ENCODE results near the gene CLEC10A. TPM values are rescaled to one million over a fixed set of nuclear protein-coding genes. Genes with fewer than 3 reads are reported as not detected.
"Not testable (repeated sequence)": the region's sequence is repeated elsewhere in the genome, so short reads cannot be mapped to it uniquely, and the experiment has no call there.

CLEC10A gene
- polyA plus RNA-seq (2012; ENCODE audit: low read depth, missing spikeins), result not detected

- no peak for FAIRE-seq
- no peak for TF ChIP-seq POU2F2 (IDR thresholded peaks at IDR 0.05; ENCODE audit: low read depth, low read length)
- DNase-seq (ENCODE audit: insufficient read length, low spot score), result no peak
These were observed at the start of gene CLEC10A for GRCh38 chr17:7079581-7080455. Gene CLEC10A, minus strand, starts transcription at chr17:7080251. Its CDS starts 1,439 bp downstream, at chr17:7078812.

GRCh38 chr17:7129311-7129710 lies 49.3 kb upstream of the CLEC10A start:
- FAIRE-seq, result no peak
- TF ChIP-seq POLR2AphosphoS5 (IDR thresholded peaks at IDR 0.05; ENCODE audit: low read depth, low read length) (no peak), POU2F2 (IDR thresholded peaks at IDR 0.05; ENCODE audit: low read depth, low read length) (no peak), SPI1 (IDR thresholded peaks at IDR 0.05; ENCODE audit: low read depth, low read length) (no peak), POLR2A (IDR thresholded peaks at IDR 0.05; ENCODE audit: low read depth, low read length) (no peak), TAF1 (IDR thresholded peaks at IDR 0.05; ENCODE audit: low read depth, low read length) (no peak), PAX5 (IDR thresholded peaks at IDR 0.05; ENCODE audit: insufficient read depth, low read length, severe bottlenecking) (no peak)
- no peak for DNase-seq (ENCODE audit: insufficient read length, low spot score)

- no peak for DNase-seq (ENCODE audit: insufficient read length, low spot score)
- no peak for TF ChIP-seq SPI1 (IDR thresholded peaks at IDR 0.05; ENCODE audit: low read depth, low read length)
- no peak for TF ChIP-seq POLR2A (IDR thresholded peaks at IDR 0.05; ENCODE audit: low read depth, low read length)
- no peak for TF ChIP-seq POU2F2 (IDR thresholded peaks at IDR 0.05; ENCODE audit: low read depth, low read length)
- no peak for TF ChIP-seq TAF1 (IDR thresholded peaks at IDR 0.05; ENCODE audit: low read depth, low read length)
- no peak for TF ChIP-seq PAX5 (IDR thresholded peaks at IDR 0.05; ENCODE audit: insufficient read depth, low read length, severe bottlenecking)
- TF ChIP-seq POLR2AphosphoS5 (IDR thresholded peaks at IDR 0.05; ENCODE audit: low read depth, low read length), result no peak
- no peak for FAIRE-seq
These were observed 48.1 kb upstream of the CLEC10A start for GRCh38 chr17:7128160-7128559.

GRCh38 chr17:7127501-7127900 lies 47.5 kb upstream of the CLEC10A start:
- FAIRE-seq, result not testable (repeated sequence)

GRCh38 chr17:7126386-7126785 lies 46.3 kb upstream of the CLEC10A start:
- DNase-seq (ENCODE audit: insufficient read length, low spot score); FAIRE-seq: not testable (repeated sequence)

More at GRCh38 chr17:7127501-7127900, 47.5 kb upstream of the CLEC10A start:
- DNase-seq (ENCODE audit: insufficient read length, low spot score), result not testable (repeated sequence)

DNA sequence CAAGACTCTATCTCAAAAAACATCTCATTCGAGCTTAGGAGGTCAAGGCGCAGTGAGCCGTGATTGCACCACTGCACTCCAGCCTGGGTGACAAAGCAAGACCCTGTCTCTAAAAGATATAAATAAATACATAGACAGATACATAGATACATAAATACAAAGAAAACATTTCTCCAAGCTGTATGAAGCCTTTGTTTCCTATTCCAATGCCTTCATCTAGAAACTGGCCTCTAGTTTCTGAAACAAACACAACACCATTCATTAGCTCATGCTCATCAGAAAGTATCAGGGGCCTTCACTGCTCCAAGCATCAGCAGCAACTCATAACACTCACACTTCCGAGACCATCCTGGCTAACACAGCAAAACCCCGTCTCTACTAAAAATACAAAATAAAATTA lies 44.9 kb upstream of the CLEC10A start:
- DNase-seq (ENCODE audit: insufficient read length, low spot score) (no peak), FAIRE-seq (no peak)
- TF ChIP-seq POU2F2 (IDR thresholded peaks at IDR 0.05; ENCODE audit: low read depth, low read length), result no peak
- no peak for TF ChIP-seq PAX5 (IDR thresholded peaks at IDR 0.05; ENCODE audit: insufficient read depth, low read length, severe bottlenecking)
- TF ChIP-seq SPI1 (IDR thresholded peaks at IDR 0.05; ENCODE audit: low read depth, low read length), result no peak
- no peak for TF ChIP-seq POLR2AphosphoS5 (IDR thresholded peaks at IDR 0.05; ENCODE audit: low read depth, low read length)
- TF ChIP-seq TAF1 (IDR thresholded peaks at IDR 0.05; ENCODE audit: low read depth, low read length), result no peak
- no peak for TF ChIP-seq POLR2A (IDR thresholded peaks at IDR 0.05; ENCODE audit: low read depth, low read length)

GRCh38 chr17:7123844-7124243 lies 43.8 kb upstream of the CLEC10A start:
- FAIRE-seq, result no peak

DNA sequence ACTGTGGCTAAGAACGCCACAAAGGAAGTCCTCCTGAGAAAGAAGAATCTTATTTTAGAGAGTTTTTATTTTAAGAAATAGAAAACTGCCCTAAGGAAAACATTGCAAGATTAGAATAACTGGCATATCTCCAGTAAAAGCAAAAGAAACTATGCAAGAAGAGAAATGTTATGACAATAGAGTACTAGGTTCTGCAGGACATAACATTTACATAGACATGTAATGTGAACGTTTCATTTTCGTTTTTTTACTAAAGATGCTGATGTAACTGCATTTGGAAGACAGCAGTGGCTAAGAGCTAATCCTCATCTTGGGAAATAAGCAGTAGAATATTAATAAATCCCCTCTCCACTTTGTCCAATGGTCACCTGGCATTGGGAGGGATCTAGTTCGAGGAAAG lies 42.3 kb upstream of the CLEC10A start:
- TF ChIP-seq POU2F2 (IDR thresholded peaks at IDR 0.05; ENCODE audit: low read depth, low read length), result no peak
- TF ChIP-seq POLR2A (IDR thresholded peaks at IDR 0.05; ENCODE audit: low read depth, low read length), result no peak
- TF ChIP-seq POLR2AphosphoS5 (IDR thresholded peaks at IDR 0.05; ENCODE audit: low read depth, low read length), result no peak
- FAIRE-seq, result peak; percentile 38
- no peak for DNase-seq (ENCODE audit: insufficient read length, low spot score)

More at GRCh38 chr17:7123844-7124243, 43.8 kb upstream of the CLEC10A start:
- no peak for DNase-seq (ENCODE audit: insufficient read length, low spot score)
- TF ChIP-seq PAX5 (IDR thresholded peaks at IDR 0.05; ENCODE audit: insufficient read depth, low read length, severe bottlenecking), result no peak
- TF ChIP-seq POLR2AphosphoS5 (IDR thresholded peaks at IDR 0.05; ENCODE audit: low read depth, low read length), result no peak
- TF ChIP-seq POLR2A (IDR thresholded peaks at IDR 0.05; ENCODE audit: low read depth, low read length), result no peak
- TF ChIP-seq TAF1 (IDR thresholded peaks at IDR 0.05; ENCODE audit: low read depth, low read length), result no peak
- TF ChIP-seq POU2F2 (IDR thresholded peaks at IDR 0.05; ENCODE audit: low read depth, low read length), result no peak
- no peak for TF ChIP-seq SPI1 (IDR thresholded peaks at IDR 0.05; ENCODE audit: low read depth, low read length)

DNA sequence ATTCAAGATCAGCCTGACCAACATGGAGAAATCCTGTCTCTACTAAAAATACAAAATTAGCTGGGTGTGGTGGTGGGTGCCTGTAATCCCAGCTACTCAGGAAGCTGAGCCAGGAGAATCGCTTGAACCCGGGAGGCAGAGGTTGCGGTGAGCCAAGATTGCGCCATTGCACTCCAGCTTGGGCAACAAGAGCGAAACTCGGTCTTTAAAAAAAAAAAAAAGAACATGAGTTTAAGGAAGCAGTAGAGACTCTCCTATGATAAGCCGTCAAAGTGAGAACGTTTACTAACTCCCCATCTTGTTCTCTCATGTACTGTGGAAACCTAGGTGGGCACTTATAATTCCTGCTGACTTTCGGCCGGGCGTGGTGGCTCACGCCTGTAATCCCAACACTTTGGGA lies 40.6 kb upstream of the CLEC10A start:
- not testable (repeated sequence) for DNase-seq (ENCODE audit: insufficient read length, low spot score); FAIRE-seq

- FAIRE-seq, result no peak
- TF ChIP-seq PAX5 (IDR thresholded peaks at IDR 0.05; ENCODE audit: insufficient read depth, low read length, severe bottlenecking) (no peak), SPI1 (IDR thresholded peaks at IDR 0.05; ENCODE audit: low read depth, low read length) (no peak), POU2F2 (IDR thresholded peaks at IDR 0.05; ENCODE audit: low read depth, low read length) (no peak), POLR2AphosphoS5 (IDR thresholded peaks at IDR 0.05; ENCODE audit: low read depth, low read length) (no peak), TAF1 (IDR thresholded peaks at IDR 0.05; ENCODE audit: low read depth, low read length) (no peak), POLR2A (IDR thresholded peaks at IDR 0.05; ENCODE audit: low read depth, low read length) (no peak)
- DNase-seq (ENCODE audit: insufficient read length, low spot score), result no peak
These were observed 40.1 kb upstream of the CLEC10A start for GRCh38 chr17:7120123-7120522.

- FAIRE-seq (no peak), DNase-seq (ENCODE audit: insufficient read length, low spot score) (no peak)
- TF ChIP-seq SPI1 (IDR thresholded peaks at IDR 0.05; ENCODE audit: low read depth, low read length), result no peak
- no peak for TF ChIP-seq PAX5 (IDR thresholded peaks at IDR 0.05; ENCODE audit: insufficient read depth, low read length, severe bottlenecking)
- TF ChIP-seq TAF1 (IDR thresholded peaks at IDR 0.05; ENCODE audit: low read depth, low read length), result no peak
- no peak for TF ChIP-seq POU2F2 (IDR thresholded peaks at IDR 0.05; ENCODE audit: low read depth, low read length)
- no peak for TF ChIP-seq POLR2AphosphoS5 (IDR thresholded peaks at IDR 0.05; ENCODE audit: low read depth, low read length)
- TF ChIP-seq POLR2A (IDR thresholded peaks at IDR 0.05; ENCODE audit: low read depth, low read length), result no peak
These were observed 39.3 kb upstream of the CLEC10A start for GRCh38 chr17:7119314-7119713.

Measured in GM12891 (cell line).